HG03469 (cell line): ENCODE data around the gene TNS3.
"Not testable (repeated sequence)": the region's sequence is repeated elsewhere in the genome, so short reads cannot be mapped to it uniquely, and the experiment has no call there.

Experiments
- ATAC-seq: cut with Tn5 transposase; IDR thresholded peaks from one replicate; pipeline ENCODE4 v1.9.1; 2021; ENCODE audit warnings: mild to moderate bottlenecking, moderate library complexity, moderate number of reproducible peaks; ENCODE audit not compliant: unreplicated experiment

The TNS3 gene

GRCh38 chr7:47273974-47274766, 307.7 kb downstream of the TNS3 start:
- no peak for ATAC-seq

GRCh38 chr7:47273088-47273487, 308.8 kb downstream of the TNS3 start:
- no peak for ATAC-seq

GRCh38 chr7:47271749-47272148, 310.2 kb downstream of the TNS3 start:
- ATAC-seq: no peak

GRCh38 chr7:47268851-47269836, 312.8 kb downstream of the TNS3 start:
- no peak for ATAC-seq

GRCh38 chr7:47267346-47267745, 314.6 kb downstream of the TNS3 start:
- ATAC-seq: no peak

- no peak for ATAC-seq
These were observed 315.1 kb downstream of the TNS3 start for GRCh38 chr7:47266799-47267198.

- ATAC-seq: peak; percentile 80
These were observed 315.7 kb downstream of the TNS3 start for GRCh38 chr7:47266131-47266706.

- no peak for ATAC-seq
These were observed 316.3 kb downstream of the TNS3 start for GRCh38 chr7:47265621-47266020.

- no peak for ATAC-seq
These were observed 317.8 kb downstream of the TNS3 start for GRCh38 chr7:47264021-47264651.

- no peak for ATAC-seq
These were observed 319.0 kb downstream of the TNS3 start for GRCh38 chr7:47262881-47263280.

- not testable (repeated sequence) for ATAC-seq
These were observed 319.8 kb downstream of the TNS3 start for GRCh38 chr7:47262160-47262559.

- no peak for ATAC-seq
These were observed 321.6 kb downstream of the TNS3 start for GRCh38 chr7:47260270-47260669.

GRCh38 chr7:47259682-47260081, 322.2 kb downstream of the TNS3 start:
- ATAC-seq: no peak

GRCh38 chr7:47258798-47259197, 323.1 kb downstream of the TNS3 start:
- no peak for ATAC-seq

GRCh38 chr7:47256016-47256415, 325.9 kb downstream of the TNS3 start:
- ATAC-seq: no peak

GRCh38 chr7:47255441-47255840, 326.5 kb downstream of the TNS3 start:
- ATAC-seq: no peak

GRCh38 chr7:47255007-47255406, 326.9 kb downstream of the TNS3 start:
- no peak for ATAC-seq

GRCh38 chr7:47254081-47254977, 327.6 kb downstream of the TNS3 start:
- ATAC-seq: peak; percentile 68

- ATAC-seq: peak; percentile 23
These were observed 328.2 kb downstream of the TNS3 start for GRCh38 chr7:47253650-47254080.

GRCh38 chr7:47252675-47253074, 329.2 kb downstream of the TNS3 start:
- ATAC-seq: no peak
